Stimulated activated CD4-positive, alpha-beta T cell treated with anti-CD3 and anti-CD28 coated beads, Interleukin-2, amount 100 ng/mL, for 4 hours (primary cell): ENCODE measurements around the gene SLC6A4.
"Not testable (repeated sequence)": the region's sequence is repeated elsewhere in the genome, so short reads cannot be mapped to it uniquely, and the experiment has no call there.

Source experiments
- DNase-seq: peaks from one replicate; pipeline ENCODE4 v3.0.0-alpha.2; 2020; ENCODE audit warnings: low read depth

Gene SLC6A4

GRCh38 chr17:30238387-30239088 is 3.0 kb upstream of the SLC6A4 start:
- DNase-seq: no peak

- no peak for DNase-seq
These were observed 2.5 kb upstream of the SLC6A4 start for GRCh38 chr17:30238003-30238344.

DNA sequence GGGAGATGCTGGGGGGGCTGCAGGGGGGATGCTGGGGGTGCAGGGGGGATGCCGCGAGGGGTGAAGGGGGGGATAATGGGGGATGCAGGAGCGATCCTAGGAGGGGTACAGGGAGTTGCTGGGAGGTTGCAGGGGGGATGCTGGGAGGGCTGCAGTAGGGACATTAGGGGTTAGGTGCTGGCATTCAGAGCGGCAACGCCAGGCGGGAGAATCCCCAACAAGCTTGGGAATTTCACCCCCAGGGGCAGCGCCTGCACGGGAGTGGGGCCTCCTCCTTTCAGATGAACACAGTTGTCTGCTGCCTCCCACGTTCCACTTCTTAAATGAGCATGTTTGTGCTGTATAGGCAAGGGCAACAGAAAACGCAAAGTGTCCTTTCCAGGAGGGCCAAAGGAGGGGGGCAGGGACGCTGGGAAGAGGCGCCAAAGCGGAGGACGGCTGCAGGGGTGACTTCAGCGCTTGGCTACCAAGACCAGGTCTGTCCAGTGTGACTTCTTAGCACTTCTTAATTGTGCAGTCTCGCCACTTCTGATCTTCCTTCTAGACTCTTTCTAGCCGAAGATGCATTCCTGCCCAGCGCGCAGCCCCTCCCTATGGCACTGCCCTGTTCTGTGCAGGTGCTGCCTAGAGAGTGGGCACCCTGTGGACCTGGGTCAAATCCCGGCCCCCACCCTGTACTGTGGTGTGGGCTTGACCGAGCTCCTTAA is 2.0 kb upstream of the SLC6A4 start:
- no peak for DNase-seq

GRCh38 chr17:30236766-30237165 is 1.3 kb upstream of the SLC6A4 start:
- DNase-seq: no peak

- DNase-seq: no peak
These were observed 764 bp upstream of the SLC6A4 start for GRCh38 chr17:30236297-30236624.

GRCh38 chr17:30234964-30235363 is 533 bp downstream of the SLC6A4 start:
- DNase-seq: no peak

- no peak for DNase-seq
These were observed 1.2 kb downstream of the SLC6A4 start for GRCh38 chr17:30234296-30234695.

DNA sequence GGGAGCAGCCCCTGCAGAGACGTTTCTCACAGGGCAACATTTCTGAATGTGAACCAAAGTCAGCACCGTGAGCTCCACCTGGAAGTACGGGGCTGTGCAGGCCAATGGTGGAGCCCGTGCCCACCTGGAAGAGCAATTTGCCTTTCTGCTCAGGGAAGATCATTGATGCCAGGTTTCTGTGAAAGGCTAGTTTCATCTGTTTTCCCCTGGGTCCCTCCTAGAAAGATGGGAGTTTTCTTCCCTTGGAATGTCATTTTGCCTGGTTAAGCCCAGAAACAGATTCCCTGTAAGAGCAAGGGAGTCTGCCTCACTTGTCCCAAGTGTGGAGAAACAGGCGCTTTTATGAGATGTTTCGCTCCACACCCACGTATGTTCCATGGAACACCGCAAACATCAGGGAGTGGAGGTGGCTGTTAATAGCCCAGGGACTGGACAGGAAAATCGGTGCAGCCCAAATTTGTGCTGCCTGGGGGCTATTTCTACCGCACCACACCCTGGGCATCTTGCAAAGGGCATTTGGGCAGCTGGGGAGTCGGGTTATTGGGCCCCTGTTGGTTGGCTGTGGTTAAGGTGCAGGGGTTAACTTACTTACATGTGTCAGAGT is 2.6 kb downstream of the SLC6A4 start:
- no peak for DNase-seq

DNA sequence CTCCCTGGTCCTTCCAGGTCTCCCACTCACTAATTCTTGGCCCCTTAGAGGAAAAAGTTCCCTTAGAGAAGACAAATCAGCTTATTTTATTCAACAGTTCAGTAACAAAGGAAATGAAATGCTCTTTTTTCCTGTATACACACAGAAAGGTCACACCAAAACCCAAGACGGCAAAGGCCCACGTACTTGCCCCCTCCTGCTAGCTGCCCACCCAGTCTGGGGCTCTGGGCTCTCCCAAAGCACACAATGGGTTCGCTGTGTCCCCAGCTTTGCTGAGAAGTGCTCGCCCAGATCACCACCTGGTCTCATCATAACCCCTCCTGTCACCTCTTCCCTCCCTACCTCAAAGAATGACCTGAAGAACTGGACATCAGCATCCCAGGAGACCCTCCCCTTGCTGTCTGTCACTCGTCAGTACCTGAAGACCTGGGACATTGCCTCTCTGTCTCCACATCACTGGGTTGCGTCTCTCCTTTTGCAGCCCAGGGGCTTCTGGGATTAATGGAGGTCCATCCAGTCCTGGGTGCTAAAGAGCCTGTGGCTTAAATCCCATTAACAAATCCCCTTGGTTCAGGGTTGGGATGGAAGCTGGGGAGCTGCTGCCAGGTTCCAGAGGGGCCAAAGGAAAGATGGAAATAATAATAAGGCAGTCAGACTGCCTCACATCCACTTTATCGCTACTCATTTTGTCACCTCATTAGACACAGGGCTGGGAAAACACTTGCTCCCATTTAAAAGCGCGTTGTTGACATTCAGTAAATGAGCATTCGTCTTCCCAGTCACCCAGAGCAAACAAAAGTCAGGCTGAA is 3.3 kb downstream of the SLC6A4 start:
- DNase-seq: no peak

DNA sequence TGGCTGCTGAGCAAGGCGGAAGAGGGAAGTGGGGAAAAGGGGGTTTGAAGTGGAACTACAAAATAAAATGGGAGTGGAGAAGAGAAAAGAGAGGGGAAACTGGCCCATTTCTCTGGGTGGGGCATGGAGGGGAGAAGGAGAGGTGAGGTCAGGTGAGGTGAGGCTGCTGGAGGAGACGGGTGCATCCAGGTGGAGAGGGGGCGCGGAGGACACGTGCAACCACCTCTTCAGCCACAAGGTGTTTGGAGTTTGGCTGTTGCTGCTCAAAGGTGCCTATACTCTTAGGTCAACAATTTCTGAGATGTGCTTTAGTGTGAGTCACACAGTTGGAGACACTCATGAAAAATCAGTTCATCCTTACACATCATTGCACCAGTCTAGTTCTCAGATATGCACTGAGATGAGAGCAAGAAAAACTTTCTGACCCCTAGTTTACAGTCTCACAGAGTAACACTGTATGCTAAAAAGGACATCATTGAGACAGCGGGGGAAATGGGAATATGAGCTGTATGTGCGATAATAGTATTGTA is 4.8 kb downstream of the SLC6A4 start:
- DNase-seq: no peak

GRCh38 chr17:30230009-30230408 is 5.5 kb downstream of the SLC6A4 start:
- DNase-seq: not testable (repeated sequence)

DNA sequence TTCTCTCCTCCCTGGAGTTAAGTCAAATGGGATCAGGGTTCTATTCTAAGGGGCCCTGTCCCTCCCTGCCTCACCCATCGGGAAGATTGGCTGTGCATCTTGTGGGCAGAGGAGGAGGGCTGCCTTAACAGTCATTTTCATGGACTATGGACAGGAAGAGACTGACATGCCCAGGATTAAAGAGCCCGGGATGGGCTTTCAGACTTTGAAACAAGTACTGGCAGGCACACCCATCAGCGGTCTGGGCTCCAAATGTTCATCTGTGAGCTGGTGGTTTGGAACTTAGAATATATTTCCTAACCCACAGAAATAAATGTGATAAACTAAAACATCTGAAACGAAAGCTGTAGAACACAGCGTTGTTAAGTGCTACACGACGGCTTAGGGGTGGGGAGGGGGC is 6.5 kb downstream of the SLC6A4 start:
- DNase-seq: no peak

- DNase-seq: no peak
These were observed 7.5 kb downstream of the SLC6A4 start for GRCh38 chr17:30228011-30228410.

DNA sequence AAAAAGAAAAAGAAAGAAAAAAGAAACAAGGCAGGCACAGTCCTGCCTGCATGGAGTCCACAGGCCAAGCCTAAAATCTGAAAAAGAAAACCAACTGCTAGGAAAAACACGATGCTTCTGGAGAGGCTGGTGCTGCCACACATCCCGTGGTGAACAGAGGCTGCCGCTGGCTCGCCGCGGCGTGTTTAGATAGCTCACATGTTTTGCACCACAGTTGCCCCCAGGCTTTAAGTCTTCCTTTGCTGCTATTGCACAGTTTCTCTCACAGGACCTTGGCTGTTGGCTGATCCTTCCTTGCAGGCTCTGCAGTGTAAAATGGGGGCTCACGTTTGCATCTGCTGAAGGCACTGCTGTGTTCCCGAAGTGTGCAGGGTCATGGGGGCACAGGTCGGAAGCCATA is 8.6 kb downstream of the SLC6A4 start:
- no peak for DNase-seq

- DNase-seq: no peak
These were observed 9.5 kb downstream of the SLC6A4 start for GRCh38 chr17:30225919-30226553.

- no peak for DNase-seq
These were observed 10.4 kb downstream of the SLC6A4 start for GRCh38 chr17:30225112-30225511.

DNA sequence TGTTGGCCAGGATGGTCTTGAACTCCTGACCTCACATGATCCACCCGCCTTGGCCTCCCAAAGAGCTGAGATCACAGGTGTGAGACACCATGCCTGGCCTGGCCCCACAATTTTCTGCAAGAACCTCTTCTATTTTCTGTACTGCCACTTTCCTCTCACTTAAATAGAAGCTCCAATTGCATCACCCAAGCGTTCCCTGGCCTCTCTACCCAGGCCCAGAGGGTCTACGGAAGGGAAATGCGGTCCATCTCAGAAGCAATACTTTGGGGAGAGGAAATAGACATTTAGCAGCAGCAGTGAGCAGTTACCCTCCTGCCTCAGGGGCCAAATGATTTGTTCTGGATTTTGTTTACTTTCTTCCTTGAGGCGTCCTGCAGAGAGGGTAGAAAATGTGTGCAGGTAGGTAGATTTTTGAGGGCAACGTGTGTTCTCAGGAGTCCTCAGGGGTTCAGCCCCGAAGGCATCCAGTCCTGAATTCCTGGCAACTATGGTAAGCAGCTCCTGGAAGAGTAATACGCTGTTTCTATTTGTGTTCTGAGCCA is 11.0 kb downstream of the SLC6A4 start:
- no peak for DNase-seq

GRCh38 chr17:30222721-30223175 is 12.7 kb downstream of the SLC6A4 start:
- no peak for DNase-seq

- no peak for DNase-seq
These were observed 13.2 kb downstream of the SLC6A4 start for GRCh38 chr17:30222251-30222650.

GRCh38 chr17:30221346-30221745 is 14.2 kb downstream of the SLC6A4 start:
- no peak for DNase-seq

DNA sequence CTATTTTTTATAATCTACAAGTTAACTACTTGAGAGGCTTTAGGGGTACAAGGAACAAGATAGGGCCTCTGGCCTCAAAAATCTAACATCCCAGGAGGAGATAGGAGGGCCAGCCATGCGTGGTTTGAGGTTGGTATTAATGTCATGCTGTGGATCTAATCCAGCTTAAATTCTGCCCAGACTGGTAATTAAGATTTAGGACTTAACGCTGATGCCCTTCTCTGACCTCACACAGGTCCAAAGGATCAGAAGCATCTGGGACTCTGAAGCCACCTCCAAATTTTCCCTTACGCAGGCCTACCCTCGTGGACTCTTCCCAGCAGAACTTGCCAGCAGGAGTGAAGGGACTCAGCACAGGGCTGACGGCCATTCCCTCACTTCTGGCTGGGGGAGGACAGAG is 15.1 kb downstream of the SLC6A4 start:
- DNase-seq: no peak

GRCh38 chr17:30219833-30220232 is 15.7 kb downstream of the SLC6A4 start:
- DNase-seq: no peak
